IPS-15b (cell line): ENCODE measurements around the gene SLPI.

ENCODE experiments used
- H3K27me3 ChIP-seq: one replicate; pipeline ENCODE4 v1.6.1; 2013; ENCODE audit warnings: low read length; ENCODE audit not compliant: control insufficient read depth, insufficient read depth
- H3K36me3 ChIP-seq: one replicate; pipeline ENCODE4 v1.6.1; 2013; ENCODE audit warnings: low read length; ENCODE audit not compliant: control insufficient read depth, insufficient read depth
- H3K4me1 ChIP-seq: one replicate; pipeline ENCODE4 v1.6.1; 2013; ENCODE audit warnings: mild to moderate bottlenecking, low read length; ENCODE audit not compliant: control insufficient read depth, insufficient read depth
- H3K4me3 ChIP-seq: one replicate; pipeline ENCODE4 v1.5.1; 2013; ENCODE audit warnings: low read depth, low read length
- H3K9ac ChIP-seq: one replicate; pipeline ENCODE4 v1.6.1; 2013; ENCODE audit warnings: low read depth, mild to moderate bottlenecking, low read length
- H3K9me3 ChIP-seq: one replicate; pipeline ENCODE4 v1.6.1; 2013; ENCODE audit warnings: mild to moderate bottlenecking, low read length; ENCODE audit not compliant: control insufficient read depth, insufficient read depth

The SLPI gene

DNA sequence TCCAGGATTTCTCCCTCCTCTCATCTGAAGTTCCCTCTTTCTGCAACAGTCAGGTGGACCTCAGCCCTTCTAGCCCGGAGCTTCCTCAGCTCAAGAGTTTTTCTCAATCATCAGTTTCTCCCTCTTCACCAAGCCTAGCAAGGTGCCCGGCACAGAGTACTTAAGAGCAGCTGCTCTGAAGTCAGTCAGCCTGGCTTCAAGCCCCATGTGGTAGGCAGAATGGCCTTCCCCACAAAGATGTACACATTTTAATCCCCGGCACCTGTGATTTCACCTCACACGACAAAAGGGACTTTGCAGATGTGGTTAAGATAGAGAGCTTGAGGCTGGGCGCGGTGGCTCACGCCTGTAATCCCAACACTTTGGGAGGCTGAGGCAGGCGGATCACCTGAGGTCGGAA is 37.2 kb upstream of the SLPI start:
- Histone ChIP-seq H3K9ac (no peak overlapping the region), H3K4me1 (no peaks in the 10 kb centered on the region), H3K36me3 (no peaks in the 10 kb centered on the region), H3K9me3 (peaks cover 6% of the 10 kb centered on the region), H3K4me3 (no peak overlapping the region), H3K27me3 (peaks cover 33% of the 10 kb centered on the region)

DNA sequence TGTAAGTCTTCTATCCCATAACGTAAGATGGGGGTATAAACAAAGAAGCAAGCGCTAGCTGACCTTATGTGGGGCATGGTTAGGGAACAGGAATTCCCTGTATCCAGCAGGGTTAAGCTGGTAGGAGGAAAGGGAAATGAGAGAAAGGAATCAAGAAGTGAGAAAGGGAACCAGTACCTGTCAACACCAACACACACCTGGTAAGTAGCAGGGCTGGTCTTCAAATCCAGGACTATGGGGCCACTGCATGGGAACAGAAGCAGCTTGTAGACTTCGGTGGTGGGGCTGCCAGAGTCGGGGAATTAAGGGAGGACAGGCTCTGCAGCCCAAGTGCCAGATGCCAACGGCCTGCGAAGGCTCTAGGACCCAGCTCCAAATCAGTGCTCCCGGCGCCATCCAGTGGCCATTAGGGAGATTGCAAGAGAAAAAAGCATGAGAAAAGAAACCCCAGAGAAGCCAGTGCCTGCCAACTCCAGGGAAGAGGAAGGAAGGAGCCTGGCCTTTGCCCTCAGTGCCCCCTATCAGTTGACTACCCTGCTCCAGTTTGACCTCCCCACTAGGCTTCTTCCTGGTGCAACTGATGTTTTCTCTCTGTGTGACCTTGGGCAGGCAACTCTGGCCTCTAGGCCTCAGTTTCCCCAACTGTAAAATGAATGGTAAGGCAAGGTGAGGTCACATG is 36.5 kb upstream of the SLPI start:
- Histone ChIP-seq H3K36me3 (no peaks in the 10 kb centered on the region), H3K4me3 (no peak overlapping the region), H3K9me3 (peaks cover 6% of the 10 kb centered on the region), H3K27me3 (peaks cover 33% of the 10 kb centered on the region), H3K4me1 (no peaks in the 10 kb centered on the region), H3K9ac (no peak overlapping the region)

- Histone ChIP-seq H3K27me3 (peaks cover 33% of the 10 kb centered on the region), H3K4me1 (no peaks in the 10 kb centered on the region), H3K9me3 (peaks cover 6% of the 10 kb centered on the region), H3K9ac (no peak overlapping the region), H3K36me3 (no peaks in the 10 kb centered on the region), H3K4me3 (no peak overlapping the region)
Observed at GRCh38 chr20:45289942-45290676, 35.7 kb upstream of the SLPI start.

- no peaks in the 10 kb centered on the region for H3K36me3 ChIP-seq
- H3K9ac ChIP-seq: no peak overlapping the region
- no peaks in the 10 kb centered on the region for H3K9me3 ChIP-seq
- peaks cover 24% of the 10 kb centered on the region for H3K27me3 ChIP-seq
- H3K4me3 ChIP-seq: no peak overlapping the region
- no peaks in the 10 kb centered on the region for H3K4me1 ChIP-seq
Observed at GRCh38 chr20:45288860-45289259, 34.5 kb upstream of the SLPI start.

GRCh38 chr20:45288376-45288775 is 34.0 kb upstream of the SLPI start:
- Histone ChIP-seq H3K4me3 (no peak overlapping the region), H3K27me3 (peaks cover 24% of the 10 kb centered on the region)

GRCh38 chr20:45283551-45284057 is 29.2 kb upstream of the SLPI start:
- no peak overlapping the region for H3K4me3 ChIP-seq
- H3K9me3 ChIP-seq: no peaks in the 10 kb centered on the region
- peaks cover 2% of the 10 kb centered on the region for H3K27me3 ChIP-seq
- no peak overlapping the region for H3K9ac ChIP-seq
- no peaks in the 10 kb centered on the region for H3K36me3 ChIP-seq
- no peaks in the 10 kb centered on the region for H3K4me1 ChIP-seq

More at GRCh38 chr20:45288376-45288775, 34.0 kb upstream of the SLPI start:
- Histone ChIP-seq H3K9me3 (no peaks in the 10 kb centered on the region), H3K4me1 (no peaks in the 10 kb centered on the region), H3K36me3 (no peaks in the 10 kb centered on the region), H3K9ac (no peak overlapping the region)

DNA sequence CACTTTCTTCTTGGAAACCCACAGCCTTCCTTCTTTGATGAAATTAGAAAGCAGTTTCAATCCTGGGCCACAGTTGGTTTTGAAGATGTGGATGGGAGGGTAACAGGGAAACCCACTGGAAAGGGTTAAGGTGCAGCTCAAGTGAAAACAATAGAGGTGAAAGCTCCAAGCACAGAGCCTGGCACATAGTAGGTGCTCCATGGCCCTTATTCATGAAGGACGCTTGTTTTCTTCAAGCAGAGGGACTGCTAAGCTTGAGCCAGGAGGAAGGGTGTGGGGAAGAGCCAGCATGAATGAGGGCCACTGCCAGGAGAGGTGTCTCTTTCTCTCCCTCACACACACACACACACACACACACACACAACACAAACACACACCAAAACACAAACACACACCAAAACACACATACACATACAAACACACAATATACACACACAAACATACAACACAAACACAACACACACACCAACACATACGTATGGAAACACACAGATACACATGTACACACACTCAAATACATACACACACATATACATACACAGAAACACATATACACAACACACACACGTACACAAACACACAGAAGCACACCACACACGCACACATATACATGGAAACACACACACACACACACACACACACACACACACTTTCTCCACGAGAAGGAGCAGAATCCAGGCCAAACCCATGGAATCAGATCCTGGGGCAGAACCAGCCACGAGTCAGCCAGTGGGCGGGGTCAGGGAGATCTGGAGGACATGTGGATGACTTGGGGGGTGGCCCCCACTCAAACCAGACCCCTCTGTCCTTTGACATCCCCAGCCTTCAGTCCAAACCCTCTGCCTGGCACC is 28.6 kb upstream of the SLPI start:
- Histone ChIP-seq H3K4me1 (no peaks in the 10 kb centered on the region), H3K4me3 (no peak overlapping the region), H3K27me3 (peaks cover 2% of the 10 kb centered on the region), H3K36me3 (no peaks in the 10 kb centered on the region), H3K9ac (no peak overlapping the region), H3K9me3 (no peaks in the 10 kb centered on the region)

DNA sequence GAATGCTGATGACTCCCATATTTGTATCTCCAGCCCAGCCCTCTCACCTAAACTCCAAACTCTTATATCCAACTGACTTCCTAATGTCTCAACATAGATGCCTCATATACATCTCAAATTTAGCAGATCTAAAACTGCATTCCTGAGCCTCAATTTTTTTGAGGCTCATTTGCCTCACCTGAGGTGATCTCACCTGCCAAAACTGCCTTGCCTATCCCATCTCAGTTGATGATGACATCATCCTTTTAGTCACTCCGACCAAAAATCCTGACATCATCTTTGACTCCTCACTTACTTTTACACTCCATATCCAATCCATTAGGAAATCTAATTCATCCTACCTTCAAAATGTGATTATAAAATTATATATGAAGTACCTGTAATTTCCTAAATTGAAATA is 25.6 kb upstream of the SLPI start:
- no peaks in the 10 kb centered on the region for H3K36me3 ChIP-seq
- H3K27me3 ChIP-seq: no peaks in the 10 kb centered on the region
- no peak overlapping the region for H3K9ac ChIP-seq
- no peaks in the 10 kb centered on the region for H3K9me3 ChIP-seq
- H3K4me1 ChIP-seq: no peaks in the 10 kb centered on the region
- no peak overlapping the region for H3K4me3 ChIP-seq

DNA sequence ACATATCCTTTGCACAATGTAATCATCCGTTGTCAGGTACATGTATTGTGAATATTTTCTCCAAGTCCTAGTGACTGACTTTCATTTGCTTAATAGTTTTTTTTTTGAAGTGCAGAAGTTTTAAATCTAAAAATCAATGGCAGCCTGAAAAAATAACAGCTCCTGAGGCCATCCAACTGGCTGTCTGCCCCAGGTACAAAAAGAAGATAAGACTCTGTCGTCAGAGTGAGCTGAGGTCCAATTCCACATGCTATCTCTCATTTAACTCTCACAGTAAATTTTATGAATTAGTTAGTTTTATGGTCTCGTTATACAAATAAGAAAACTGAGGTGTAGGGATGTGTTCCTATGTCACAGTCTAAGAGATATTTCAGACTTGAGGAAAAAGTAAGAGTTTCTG is 21.0 kb upstream of the SLPI start:
- Histone ChIP-seq H3K4me1 (no peaks in the 10 kb centered on the region), H3K9me3 (no peaks in the 10 kb centered on the region), H3K4me3 (no peak overlapping the region), H3K36me3 (no peaks in the 10 kb centered on the region), H3K9ac (no peak overlapping the region), H3K27me3 (no peaks in the 10 kb centered on the region)

DNA sequence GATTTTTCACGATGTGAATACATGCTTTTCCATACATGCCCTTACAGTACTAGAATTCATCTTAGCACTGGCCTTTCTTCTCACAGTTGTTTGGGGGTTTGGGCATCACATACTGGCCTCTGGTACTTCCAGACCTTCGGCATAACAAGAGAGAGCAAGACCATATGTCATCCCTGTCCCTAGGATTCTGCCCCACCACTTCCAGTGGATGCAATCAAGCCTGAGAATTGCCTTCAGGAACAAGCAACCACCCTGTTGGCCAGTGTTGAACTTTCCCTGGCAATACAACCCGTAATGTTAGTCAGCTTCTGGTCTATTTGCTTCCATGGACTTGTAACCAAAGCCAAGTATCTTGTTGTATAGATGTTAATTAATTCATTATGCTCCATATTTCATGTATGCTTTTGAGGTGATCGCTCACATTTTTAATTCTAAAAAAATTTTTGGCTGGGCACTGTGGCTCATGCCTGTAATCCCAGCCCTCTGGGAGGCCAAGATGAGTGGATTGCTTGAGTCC is 15.4 kb upstream of the SLPI start:
- Histone ChIP-seq H3K36me3 (no peaks in the 10 kb centered on the region), H3K9me3 (no peaks in the 10 kb centered on the region), H3K9ac (no peak overlapping the region), H3K4me3 (no peak overlapping the region), H3K27me3 (no peaks in the 10 kb centered on the region), H3K4me1 (no peaks in the 10 kb centered on the region)

DNA sequence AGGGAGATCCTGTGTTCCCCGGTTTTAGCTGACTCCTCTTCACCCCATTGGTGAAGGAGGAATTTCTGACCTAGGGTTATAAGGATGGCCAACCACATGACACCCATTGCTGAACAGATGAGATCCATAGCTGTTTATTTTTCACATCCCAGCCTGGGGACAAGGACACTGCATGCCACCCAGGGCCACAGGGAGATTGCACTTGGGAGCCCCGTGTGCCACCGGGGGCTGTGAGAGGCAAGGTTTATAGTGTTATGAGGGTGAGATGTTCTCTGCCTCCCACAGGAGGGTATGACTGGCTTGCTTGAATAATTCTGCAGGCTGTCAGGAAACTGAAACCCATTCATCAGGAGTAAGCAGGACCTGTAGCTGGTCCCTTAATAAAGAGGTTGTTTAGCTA is 14.7 kb upstream of the SLPI start:
- H3K9me3 ChIP-seq: no peaks in the 10 kb centered on the region
- H3K4me3 ChIP-seq: no peak overlapping the region
- no peak overlapping the region for H3K9ac ChIP-seq
- H3K27me3 ChIP-seq: no peaks in the 10 kb centered on the region
- H3K36me3 ChIP-seq: no peaks in the 10 kb centered on the region
- no peaks in the 10 kb centered on the region for H3K4me1 ChIP-seq
